Measurements from ENCODE around the gene DCXR.
A peak's percentile ranks its signal among the peaks of the same experiment; 100 is the strongest.

DCXR gene

DNA sequence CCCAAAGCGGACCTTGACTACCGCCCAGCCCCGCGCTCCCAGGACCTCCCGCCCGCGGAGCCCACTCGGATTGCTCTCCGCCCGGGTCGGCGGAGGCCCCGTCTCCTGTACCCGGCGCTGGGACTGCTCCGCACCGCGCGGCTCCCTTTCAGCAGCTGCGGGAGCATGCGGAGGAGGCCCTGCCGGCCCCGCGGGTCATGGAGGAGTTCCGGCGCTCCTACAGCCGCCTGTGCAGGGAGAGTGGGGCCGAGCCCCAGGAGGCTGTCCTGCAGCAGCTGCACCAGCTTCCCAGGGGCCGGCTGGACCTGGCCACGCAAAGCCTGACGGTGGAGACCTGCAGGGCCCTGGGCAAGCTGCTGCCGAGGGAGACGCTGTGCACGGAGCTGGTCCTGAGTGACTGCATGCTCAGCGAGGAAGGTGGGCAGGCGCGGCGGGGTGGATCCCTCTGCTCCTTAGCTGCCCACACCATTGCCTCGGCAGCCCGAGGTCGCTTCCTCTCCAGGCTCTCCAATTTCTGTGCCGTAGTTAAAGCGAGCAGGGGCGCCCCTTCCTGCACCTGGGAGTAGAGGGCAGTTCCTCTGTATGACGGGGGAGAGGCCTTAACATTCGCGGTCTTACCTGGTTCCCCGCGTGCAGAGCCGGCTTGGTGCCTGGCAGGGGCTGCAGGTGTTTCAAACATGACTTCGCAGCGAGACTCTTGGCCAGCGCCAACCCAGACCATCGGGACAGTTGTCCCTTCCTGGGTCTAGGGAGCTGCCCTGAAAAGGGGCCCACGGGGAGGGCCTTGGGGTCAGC lies 13.9 kb downstream of the DCXR start:
- peaks cover 3% of the 10 kb centered on the region for H3K27me3 Mint-ChIP-seq (ENCODE audit: low read depth, poor library complexity)
- H3K4me1 Mint-ChIP-seq, result peaks cover 26% of the 10 kb centered on the region
- no peak overlapping the region for H3K27ac Mint-ChIP-seq
- peak; percentile 47 for DNase-seq
- no peaks in the 10 kb centered on the region for H3K36me3 Mint-ChIP-seq (ENCODE audit: low read depth)
- H3K9me3 Mint-ChIP-seq, result no peaks in the 10 kb centered on the region
- H3K4me3 Mint-ChIP-seq, result peak overlapping the region; percentile 80
- TF ChIP-seq, protein P1, sequence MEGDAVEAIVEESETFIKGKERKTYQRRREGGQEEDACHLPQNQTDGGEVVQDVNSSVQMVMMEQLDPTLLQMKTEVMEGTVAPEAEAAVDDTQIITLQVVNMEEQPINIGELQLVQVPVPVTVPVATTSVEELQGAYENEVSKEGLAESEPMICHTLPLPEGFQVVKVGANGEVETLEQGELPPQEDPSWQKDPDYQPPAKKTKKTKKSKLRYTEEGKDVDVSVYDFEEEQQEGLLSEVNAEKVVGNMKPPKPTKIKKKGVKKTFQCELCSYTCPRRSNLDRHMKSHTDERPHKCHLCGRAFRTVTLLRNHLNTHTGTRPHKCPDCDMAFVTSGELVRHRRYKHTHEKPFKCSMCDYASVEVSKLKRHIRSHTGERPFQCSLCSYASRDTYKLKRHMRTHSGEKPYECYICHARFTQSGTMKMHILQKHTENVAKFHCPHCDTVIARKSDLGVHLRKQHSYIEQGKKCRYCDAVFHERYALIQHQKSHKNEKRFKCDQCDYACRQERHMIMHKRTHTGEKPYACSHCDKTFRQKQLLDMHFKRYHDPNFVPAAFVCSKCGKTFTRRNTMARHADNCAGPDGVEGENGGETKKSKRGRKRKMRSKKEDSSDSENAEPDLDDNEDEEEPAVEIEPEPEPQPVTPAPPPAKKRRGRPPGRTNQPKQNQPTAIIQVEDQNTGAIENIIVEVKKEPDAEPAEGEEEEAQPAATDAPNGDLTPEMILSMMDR (IDR thresholded peaks at IDR 0.05), result no peak

DNA sequence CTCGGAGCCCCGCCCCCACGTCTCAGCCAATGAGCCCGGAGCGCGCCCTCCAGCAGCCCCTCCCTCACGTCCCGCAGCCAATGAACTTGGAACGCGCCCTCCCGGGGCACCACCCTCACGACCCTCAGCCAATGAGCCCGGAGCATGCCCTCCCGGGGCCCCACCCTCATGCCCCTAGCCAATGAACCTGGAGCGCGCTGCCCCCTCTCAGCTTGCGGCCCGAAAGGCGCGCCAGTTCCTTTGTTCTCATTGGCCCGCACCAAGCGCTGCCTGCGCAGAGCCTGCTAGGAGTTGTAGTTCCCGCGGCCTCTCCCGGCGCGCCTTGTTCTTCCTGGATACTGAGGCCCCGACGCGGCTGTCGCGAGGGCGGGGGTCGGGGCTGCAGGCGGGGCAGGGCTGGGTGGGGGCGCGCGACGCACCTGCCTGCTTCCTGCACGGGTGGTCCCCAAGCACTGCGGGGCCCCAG lies 14.5 kb downstream of the DCXR start, which contains the start of gene LRRC45:
LRRC45 (plus strand) TSS at position 325 of the 466 bp plus-strand sequence. CDS start 339 bp downstream, outside the sequence.
- Mint-ChIP-seq H3K4me3 (peak within 1 kb of the TSS; percentile 82), H3K4me1 (peaks cover 31% of the 10 kb centered on the region), H3K9me3 (no peaks in the 10 kb centered on the region), H3K27me3 (ENCODE audit: low read depth, poor library complexity) (no peaks in the 10 kb centered on the region), H3K27ac (no peak within 1 kb of the TSS), H3K36me3 (ENCODE audit: low read depth) (no peaks in the 10 kb centered on the region)
- TF ChIP-seq, protein P1 (IDR thresholded peaks at IDR 0.05), result no peak
- peak; percentile 100 for DNase-seq

DNA sequence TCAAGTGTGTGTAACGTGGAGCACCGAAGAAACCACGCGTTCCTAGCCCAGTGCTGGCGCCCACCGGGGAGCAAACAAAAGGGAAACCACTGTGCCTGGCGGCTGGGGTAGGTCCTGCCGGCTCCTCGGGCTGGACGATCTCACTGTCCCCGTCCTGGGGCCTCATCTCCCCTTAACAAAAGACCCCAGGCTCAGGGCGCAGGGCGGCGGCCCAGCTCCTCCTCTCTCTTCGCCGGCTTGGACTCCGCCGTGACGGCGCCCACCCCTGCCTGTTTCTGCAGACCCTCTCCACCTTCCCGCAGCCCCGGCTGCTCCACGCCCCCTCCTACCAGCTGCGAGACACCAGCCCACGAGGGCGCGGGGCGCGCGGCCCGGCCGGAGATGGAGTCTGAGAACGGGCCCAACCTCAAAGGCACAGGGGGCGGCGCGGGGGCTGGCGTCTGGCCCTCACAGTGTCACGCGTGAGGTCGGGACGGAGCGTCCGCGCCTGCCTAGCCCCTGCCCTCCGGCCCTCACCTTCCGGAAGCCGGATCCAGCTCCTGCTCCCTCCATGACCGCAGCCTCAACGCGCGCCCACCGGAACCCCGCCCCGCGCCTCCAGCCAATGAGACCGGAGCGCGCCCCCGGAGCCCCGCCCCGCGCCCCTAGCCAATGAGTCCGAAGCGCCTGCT lies 15.1 kb downstream of the DCXR start, which contains the start of gene CENPX:
CENPX (minus strand) TSS at position 569 of the 671 bp plus-strand sequence; CDS start at position 552, 17 bp downstream.
- no peaks in the 10 kb centered on the region for H3K27me3 Mint-ChIP-seq (ENCODE audit: low read depth, poor library complexity)
- peak within 1 kb of the TSS; percentile 82 for H3K4me3 Mint-ChIP-seq
- no peak for DNase-seq
- H3K36me3 Mint-ChIP-seq (ENCODE audit: low read depth), result no peaks in the 10 kb centered on the region
- H3K4me1 Mint-ChIP-seq, result peaks cover 31% of the 10 kb centered on the region
- H3K27ac Mint-ChIP-seq, result no peak within 1 kb of the TSS
- no peaks in the 10 kb centered on the region for H3K9me3 Mint-ChIP-seq
- TF ChIP-seq, protein P1 (IDR thresholded peaks at IDR 0.05), result no peak

DNA sequence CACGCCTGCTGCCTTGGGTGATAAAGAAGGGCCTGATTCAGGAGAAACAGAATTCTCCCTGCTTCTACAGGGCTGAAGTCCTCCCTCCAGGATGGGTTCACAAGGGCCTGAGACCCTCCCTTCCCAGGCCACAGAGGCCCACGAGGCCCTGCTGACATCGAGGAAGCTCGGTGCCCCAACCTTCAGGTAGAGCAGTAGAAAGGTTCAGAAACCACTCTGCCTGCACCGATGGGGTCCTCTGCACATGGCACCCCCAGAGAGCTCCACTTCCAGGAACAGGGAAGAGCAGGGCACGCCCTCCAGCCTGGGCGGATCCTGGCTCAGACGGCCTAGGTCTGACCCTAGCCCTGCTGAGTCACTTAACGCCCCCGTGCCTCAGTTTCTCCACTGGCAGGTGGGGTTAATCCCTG lies 15.6 kb downstream of the DCXR start:
- Mint-ChIP-seq H3K9me3 (no peaks in the 10 kb centered on the region), H3K27me3 (ENCODE audit: low read depth, poor library complexity) (no peaks in the 10 kb centered on the region), H3K4me1 (peaks cover 31% of the 10 kb centered on the region), H3K27ac (no peak overlapping the region), H3K4me3 (peak overlapping the region; percentile 82), H3K36me3 (ENCODE audit: low read depth) (no peaks in the 10 kb centered on the region)
- no peak for DNase-seq
- TF ChIP-seq, protein P1 (IDR thresholded peaks at IDR 0.05), result no peak

DNA sequence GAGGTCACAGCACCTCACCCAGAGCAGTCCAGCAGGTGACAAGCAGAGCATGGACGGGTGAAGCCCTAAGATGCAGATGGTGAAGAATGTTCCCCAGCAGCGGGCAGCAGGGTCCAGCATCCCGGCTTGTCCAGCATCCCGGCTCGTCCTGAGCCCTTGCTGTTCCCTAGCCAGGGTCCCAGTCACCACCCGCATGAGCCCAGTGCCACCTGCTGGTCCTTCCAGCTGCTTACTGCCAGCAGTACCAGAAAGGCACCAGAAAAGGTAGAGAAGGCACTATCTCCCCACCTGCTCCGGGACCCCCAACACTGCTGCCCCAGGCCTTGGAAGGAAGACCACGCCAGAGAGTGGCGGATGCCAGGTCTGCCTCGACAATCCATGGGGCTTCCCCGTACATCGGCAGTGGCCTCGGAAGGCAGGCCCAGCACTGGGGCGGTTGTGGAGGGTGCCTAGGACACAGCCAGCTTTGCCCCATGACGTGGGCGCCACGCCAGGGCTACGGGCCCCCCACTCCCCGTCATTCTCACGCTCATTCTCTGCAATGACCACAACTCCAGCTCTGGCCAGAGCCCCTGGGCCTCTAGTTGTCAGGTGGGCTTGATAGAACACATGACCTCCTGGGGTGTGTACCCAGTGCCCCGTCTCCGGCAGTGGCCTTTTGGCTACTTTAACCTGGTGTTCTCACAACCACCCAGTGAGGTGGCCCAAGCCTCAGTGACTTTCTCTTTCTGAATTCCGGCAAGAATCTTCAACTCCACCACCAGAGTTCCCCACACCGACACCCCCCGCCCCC lies 16.2 kb downstream of the DCXR start:
- H3K36me3 Mint-ChIP-seq (ENCODE audit: low read depth), result no peaks in the 10 kb centered on the region
- H3K9me3 Mint-ChIP-seq, result no peaks in the 10 kb centered on the region
- peak; percentile 70 for DNase-seq
- H3K27me3 Mint-ChIP-seq (ENCODE audit: low read depth, poor library complexity), result no peaks in the 10 kb centered on the region
- H3K4me1 Mint-ChIP-seq, result peaks cover 31% of the 10 kb centered on the region
- H3K4me3 Mint-ChIP-seq, result peak overlapping the region; percentile 82
- TF ChIP-seq, protein P1 (IDR thresholded peaks at IDR 0.05), result peak; percentile 52
- H3K27ac Mint-ChIP-seq, result no peak overlapping the region

Measured in nephron progenitor cell (in vitro differentiated cells).